Measurements from ENCODE around the gene ESR1.

DNA sequence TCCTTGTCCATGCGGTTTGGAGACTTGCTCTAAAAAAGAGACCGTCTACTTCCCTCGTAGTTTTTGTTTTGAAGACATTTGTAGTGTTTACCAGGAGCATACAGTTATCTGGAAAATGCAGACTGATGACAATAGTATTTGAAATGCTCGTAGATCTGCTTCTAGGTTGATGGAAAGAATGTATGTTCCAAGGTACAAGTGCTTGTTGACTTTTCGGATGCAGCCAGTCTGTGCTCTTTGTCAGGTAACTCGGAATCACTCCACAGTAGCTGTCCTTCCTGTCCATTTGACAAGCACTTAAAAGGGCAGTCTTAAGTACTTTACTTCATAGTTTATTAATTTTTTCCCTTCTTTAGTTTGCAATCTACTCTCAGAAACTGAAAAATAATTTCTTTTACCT, 194.8 kb downstream of the ESR1 start:
- TF ChIP-seq, protein P1, sequence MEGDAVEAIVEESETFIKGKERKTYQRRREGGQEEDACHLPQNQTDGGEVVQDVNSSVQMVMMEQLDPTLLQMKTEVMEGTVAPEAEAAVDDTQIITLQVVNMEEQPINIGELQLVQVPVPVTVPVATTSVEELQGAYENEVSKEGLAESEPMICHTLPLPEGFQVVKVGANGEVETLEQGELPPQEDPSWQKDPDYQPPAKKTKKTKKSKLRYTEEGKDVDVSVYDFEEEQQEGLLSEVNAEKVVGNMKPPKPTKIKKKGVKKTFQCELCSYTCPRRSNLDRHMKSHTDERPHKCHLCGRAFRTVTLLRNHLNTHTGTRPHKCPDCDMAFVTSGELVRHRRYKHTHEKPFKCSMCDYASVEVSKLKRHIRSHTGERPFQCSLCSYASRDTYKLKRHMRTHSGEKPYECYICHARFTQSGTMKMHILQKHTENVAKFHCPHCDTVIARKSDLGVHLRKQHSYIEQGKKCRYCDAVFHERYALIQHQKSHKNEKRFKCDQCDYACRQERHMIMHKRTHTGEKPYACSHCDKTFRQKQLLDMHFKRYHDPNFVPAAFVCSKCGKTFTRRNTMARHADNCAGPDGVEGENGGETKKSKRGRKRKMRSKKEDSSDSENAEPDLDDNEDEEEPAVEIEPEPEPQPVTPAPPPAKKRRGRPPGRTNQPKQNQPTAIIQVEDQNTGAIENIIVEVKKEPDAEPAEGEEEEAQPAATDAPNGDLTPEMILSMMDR (IDR thresholded peaks at IDR 0.05; ENCODE audit: low read length): no peak
- TF ChIP-seq EZH2 (optimal IDR thresholded peaks at IDR 0.05; ENCODE audit: low read depth, low read length): no peak

Data from MM.1S (cell line).